GM19438 (cell line): ENCODE measurements around the gene COBLL1.

Experiments
- ATAC-seq: cut with Tn5 transposase; IDR thresholded peaks from one replicate; pipeline ENCODE4 v1.9.1; 2021; ENCODE audit warnings: low read depth; ENCODE audit not compliant: unreplicated experiment

Gene COBLL1

GRCh38 chr2:164764474-164764873 lies 77.1 kb downstream of the COBLL1 start:
- no peak for ATAC-seq

- no peak for ATAC-seq
These were observed 78.2 kb downstream of the COBLL1 start for GRCh38 chr2:164763431-164763830.

- no peak for ATAC-seq
These were observed 79.7 kb downstream of the COBLL1 start for GRCh38 chr2:164761737-164762460.

DNA sequence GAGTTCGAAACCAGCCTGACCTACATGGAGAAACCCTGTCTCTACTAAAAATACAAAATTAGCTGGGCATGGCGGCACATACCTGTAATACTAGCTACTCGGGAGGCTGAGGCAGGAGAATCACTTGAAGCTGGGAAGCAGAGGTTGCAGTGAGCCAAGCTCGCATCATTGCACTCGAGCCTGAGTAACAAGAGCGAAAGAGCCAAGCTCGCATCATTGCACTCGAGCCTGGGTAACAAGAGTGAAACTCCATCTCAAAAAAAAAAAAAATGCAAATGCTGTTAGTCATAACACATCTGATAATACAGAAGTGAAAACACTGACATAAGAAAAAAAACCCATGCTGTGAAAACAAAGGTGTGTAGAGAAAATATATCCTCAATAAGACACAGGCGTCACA lies 80.4 kb downstream of the COBLL1 start:
- peak; percentile 98 for ATAC-seq

DNA sequence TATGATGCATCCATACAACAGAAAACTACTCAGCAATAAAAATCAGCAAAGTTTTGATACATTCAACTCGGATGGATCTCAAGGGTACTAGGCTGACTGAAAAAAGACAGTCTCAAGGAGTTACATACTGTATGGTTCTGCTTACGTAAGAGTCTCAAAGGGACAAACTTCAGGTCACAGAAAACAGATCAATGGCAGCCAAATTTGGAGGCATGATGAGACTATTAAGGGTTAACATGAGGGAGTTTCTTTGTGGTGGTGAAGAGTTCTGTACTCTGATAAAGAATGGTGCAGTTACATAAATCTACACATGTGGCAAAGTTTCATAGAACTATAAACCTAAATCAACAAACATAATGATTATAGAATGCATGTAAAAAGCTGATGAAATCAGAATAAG lies 81.4 kb downstream of the COBLL1 start:
- ATAC-seq: no peak

GRCh38 chr2:164757934-164758695 lies 83.5 kb downstream of the COBLL1 start:
- ATAC-seq: no peak

DNA sequence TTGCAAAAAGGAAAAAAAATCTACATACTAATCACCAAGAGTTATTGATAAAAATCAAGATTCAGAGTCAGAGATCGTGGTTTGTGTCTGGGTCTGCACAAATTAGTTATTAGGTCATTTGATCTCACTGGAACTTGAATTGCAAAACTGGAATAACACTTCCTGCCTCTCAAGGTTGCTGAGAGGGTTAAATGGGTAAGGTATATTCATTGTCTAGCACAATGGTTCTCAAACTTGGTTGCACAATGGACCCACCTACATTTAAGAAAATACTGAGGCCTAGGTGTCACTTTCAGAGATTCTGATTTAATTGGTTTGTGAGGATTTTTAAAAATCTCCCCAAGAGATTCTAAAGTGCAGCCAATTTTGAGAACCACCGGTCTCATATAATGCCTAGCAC lies 84.8 kb downstream of the COBLL1 start:
- ATAC-seq: no peak

GRCh38 chr2:164755952-164756351 lies 85.7 kb downstream of the COBLL1 start:
- no peak for ATAC-seq

- no peak for ATAC-seq
These were observed 87.2 kb downstream of the COBLL1 start for GRCh38 chr2:164754157-164755093.

GRCh38 chr2:164752956-164753355 lies 88.7 kb downstream of the COBLL1 start:
- no peak for ATAC-seq

- ATAC-seq: no peak
These were observed 93.7 kb downstream of the COBLL1 start for GRCh38 chr2:164747783-164748433.

- ATAC-seq: no peak
These were observed 94.5 kb downstream of the COBLL1 start for GRCh38 chr2:164747140-164747539.

- ATAC-seq: no peak
These were observed 94.9 kb downstream of the COBLL1 start for GRCh38 chr2:164746713-164747112.

DNA sequence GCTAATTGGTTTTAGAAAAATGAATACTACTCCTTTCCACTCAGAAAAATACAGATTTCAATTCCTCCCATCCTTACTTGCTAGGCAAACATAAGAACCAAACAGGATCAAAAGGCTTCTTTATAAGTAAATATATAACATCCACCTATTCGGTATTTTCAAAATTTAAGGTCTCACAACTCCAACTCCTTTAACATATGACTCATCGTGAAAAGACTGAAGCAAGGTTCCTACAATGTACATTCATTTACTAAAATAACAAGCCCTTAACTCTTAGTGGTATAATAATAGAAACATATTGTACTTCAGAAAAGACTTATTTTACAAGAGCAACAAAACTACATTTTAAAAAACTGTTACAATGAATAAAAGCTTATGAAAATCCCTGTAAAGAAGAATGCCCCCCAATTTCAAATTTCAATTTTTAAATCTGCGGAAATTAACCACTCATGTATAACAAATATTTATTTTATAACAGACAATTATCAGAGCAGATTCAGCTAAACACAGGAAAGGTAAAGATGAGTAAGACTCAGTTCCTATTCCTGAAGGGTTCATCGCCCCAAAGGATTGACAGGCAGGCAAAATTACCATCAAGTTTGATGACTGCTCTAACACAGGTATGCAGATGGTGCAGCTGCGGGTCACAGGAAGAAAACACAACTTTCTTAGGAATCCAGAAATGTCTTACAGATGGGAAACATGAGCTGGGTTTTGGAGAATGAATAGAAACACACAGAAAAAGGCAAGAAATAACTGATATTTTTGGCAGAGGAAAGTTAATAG lies 96.4 kb downstream of the COBLL1 start:
- no peak for ATAC-seq

DNA sequence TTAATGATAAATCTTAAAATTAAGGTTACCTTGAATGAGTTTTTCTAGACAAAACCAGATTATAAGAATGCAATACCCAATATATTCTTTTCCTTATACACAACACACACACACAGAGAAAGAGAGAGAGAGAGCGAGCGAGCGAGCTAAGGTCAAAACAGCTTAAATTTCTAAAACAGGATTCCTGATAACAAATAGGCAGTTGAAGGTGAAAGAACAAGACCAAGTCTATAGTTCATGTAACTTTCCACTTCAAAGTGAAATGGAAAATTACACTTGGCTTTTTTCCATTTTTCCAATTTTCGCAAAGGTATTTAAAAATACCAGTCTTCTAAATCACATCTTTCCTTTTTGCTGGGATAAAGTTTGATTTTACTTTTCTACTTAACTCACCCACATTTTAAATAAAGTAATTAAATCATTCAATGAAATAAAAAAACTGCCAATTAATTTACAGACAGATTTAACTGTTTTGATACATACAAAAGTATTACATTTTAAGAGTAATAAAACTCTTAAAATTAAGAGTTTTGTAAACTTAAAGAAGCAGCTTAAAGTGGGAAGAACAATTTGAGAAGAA lies 98.8 kb downstream of the COBLL1 start:
- ATAC-seq: no peak

DNA sequence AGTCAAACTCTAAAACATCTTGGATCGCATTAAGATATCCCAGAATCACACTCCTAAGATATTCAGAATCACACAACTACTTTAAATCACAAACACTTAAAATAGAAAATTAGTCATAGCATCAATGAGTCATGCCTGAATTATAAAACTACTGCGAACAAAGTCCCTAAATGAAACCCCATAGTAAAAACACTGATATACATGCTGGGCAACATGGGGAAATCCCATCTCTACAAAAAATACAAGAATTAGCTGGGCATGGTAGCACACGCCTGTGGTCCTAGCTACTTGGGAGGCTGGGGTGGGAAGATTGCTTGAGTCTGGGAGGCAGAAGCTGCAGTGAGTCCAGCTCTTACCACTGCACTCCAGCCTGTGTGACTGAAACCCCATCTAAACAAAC lies 101.7 kb downstream of the COBLL1 start:
- ATAC-seq: no peak

GRCh38 chr2:164737612-164738081 lies 104.0 kb downstream of the COBLL1 start:
- no peak for ATAC-seq

DNA sequence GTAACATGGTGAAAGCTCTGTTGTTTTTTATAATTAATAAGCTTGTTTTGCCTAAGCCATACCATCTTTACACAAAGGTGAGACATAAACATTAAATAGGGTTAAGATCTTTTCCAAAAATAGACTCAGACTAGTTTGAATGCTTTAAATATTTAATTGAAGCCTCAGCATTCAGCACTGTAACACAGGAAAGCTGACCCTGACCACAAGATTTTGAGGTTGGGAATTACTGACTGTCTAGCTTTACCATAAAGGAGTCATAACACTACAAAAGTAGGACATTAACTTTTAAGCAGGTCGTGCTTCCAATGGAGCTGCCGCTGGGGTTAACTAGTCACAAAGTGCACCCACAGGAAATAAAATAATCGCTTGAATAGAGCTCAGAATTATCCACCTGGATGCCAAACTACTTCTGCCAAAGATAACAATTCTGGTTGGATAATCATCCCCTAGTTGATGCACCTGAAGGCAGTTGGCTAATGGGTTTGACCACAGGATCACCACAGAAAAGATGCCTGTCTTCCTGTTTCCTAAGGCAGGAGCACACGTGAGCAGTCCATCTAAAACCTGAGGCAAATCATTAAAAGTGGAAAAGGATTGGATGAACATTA lies 106.2 kb downstream of the COBLL1 start:
- ATAC-seq: no peak

- ATAC-seq: no peak
These were observed 107.4 kb downstream of the COBLL1 start for GRCh38 chr2:164734196-164734595.
